C4-2B (cell line): ENCODE results near the gene TSC22D4.

Experiments
- H3K27ac ChIP-seq: fragments of 450-650 bp; 2 replicates; pipeline ENCODE4 v1.5.1; 2017
- CTCF ChIP-seq: fragments of 450-650 bp; conservative IDR thresholded peaks from 2 replicates; pipeline ENCODE4 v1.5.1; 2017; ENCODE audit warnings: mild to moderate bottlenecking
- ZFX ChIP-seq: fragments of 450-650 bp; IDR thresholded peaks from 2 replicates; pipeline ENCODE4 v1.6.1; 2017

TSC22D4 gene

DNA sequence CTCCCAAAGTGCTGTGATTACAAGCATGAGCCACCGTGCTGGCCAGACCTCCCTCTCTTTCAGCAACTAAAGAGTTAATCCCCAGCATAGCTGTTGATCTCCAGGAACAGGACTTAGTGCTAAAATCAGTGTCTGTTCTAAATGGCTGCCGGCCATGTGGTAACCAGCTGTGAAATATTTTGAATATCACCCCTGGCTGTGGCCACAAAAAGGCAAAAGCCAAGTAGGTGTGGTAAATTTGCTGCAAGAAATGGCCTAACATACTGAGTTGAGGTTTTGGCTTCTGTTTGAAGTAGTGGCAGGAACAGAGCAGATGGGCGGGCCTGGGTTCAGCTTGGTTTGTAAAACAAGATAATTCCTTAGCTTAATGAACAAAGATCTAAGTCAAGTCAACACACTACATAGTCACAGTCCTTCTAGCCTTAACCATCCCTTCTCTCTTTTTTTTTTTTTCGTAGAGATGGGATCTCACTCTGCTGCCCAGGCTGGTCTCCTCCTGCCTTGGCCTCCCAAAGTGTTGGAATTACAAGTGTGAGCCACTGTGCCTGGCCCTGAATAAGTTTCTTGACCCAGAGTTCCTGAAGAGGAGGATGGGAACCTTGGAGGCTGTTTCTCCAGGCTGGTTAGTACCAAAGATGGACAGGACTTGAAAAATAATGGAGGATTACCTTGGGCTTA lies 37.3 kb upstream of the TSC22D4 start:
- TF ChIP-seq CTCF (no peak), ZFX (no peak)
- H3K27ac ChIP-seq: no peak overlapping the region

DNA sequence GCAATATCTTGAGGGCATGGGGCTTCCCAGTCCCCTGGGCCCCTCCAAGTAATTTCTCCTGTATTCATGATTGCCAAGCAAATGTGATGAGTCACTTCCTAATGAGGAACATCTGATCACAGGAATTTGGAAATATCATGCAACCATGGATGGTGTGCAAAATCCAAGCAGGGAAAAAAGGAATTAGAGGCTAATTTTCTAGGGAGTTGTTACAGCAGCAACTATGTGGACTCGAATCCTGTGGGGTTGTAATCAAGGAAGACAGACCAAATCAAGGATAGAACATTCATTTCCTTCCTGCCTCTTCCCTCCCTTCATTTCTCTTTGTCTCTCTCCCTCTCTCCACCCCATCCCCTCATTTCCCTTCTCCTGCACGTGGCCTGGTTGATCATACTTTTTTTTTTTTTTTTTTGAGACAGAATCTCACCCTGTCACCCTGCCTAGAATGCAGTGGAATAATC lies 36.1 kb upstream of the TSC22D4 start:
- no peak overlapping the region for H3K27ac ChIP-seq
- TF ChIP-seq ZFX (no peak), CTCF (no peak)

- no peak for TF ChIP-seq ZFX
- no peak for TF ChIP-seq CTCF
- H3K27ac ChIP-seq: no peak overlapping the region
These were observed 34.3 kb upstream of the TSC22D4 start for GRCh38 chr7:100513212-100513810.

DNA sequence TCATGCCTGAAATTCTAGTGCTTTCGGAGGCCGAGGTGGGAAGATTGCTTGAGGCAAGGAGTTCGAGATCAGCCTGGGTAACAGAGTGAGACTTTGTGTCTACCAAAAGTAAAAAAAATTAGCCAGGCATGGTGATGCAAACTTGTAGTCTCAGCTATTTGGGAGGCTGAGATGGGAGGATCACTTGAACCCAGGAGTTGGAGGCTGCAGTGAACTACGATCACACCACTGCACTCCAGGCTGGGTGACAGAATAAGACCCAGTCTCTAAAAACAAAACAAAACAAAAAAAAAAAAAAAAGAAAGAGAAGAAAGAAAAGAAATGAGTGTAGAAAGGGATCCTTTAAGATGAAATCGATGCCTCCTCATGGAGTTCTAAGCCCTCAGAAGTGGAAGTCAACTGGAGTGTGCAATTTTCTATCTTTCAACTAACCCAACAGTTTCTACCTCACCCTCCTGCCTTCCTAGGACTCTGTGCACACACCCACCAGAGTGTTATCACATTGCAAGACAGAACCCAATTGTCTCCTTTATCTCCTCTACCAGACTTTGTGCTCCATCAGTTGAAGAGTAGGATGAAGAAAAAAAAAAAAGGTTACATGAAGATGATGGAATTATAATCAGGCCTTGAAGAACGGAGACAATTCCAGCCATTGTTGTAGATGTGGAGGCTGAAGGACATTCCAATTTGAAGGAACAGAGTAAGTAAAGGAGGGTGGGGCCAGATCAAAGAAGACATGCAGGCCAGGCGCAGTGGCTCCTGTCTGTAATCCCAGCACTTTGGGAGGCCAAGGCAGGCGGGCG lies 31.6 kb upstream of the TSC22D4 start:
- H3K27ac ChIP-seq: no peak overlapping the region
- TF ChIP-seq CTCF (no peak), ZFX (no peak)

DNA sequence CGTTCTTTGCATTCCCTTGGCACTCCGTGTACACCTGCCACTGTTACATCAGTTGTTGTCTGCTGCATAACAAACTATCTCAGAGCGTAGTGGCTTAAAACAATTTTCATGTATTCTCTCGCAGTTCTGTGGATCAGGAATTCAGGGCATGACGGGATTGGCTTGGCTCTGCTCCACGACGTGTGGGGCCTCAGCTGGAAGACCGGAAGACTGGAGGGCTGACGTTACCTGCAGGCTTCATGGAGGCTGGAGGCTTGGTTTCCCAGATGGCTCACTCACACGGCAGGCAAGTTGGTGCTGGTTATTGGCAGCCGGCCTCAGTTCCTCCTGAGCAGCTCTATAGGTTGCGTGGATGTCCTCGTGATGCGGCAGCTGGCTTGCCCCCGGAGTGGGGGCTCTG lies 30.2 kb upstream of the TSC22D4 start:
- TF ChIP-seq CTCF: no peak
- TF ChIP-seq ZFX: no peak
- H3K27ac ChIP-seq: no peak overlapping the region

DNA sequence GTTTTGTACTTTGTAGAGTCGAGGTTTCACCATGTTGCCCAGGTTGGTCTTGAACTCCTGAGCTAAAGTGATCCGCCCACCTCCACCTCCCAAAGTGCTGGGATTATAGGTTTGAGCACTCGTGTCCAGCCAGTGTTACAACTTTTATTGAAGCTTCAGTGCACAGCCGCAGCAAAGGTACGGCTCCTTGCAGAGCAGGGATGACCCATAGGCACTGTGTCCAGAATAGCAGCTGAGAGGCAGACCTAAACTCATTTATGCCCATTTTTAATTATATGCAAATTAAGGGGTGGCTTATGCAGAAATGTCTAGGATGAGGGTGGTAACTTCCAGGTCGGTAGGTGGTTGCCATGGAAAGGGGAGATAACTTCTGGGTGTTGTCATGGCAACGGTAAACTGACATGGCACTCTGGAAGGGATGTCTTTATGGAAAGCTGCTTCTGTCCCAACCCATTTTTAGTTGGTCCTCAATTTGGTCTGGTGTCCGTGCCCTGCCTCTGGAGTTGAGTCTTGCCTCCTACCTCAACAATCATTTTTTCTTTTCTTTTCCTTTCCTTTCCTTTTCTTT lies 27.4 kb upstream of the TSC22D4 start:
- H3K27ac ChIP-seq: no peak overlapping the region
- TF ChIP-seq CTCF (no peak), ZFX (no peak)
